Activated CD4-positive, alpha-beta T cell treated with anti-CD3 and anti-CD28 coated beads, Interleukin-2, amount 50 U/mL, for 48 hours (primary cell): ENCODE data around the gene CDH4.
"Not testable (repeated sequence)": the region's sequence is repeated elsewhere in the genome, so short reads cannot be mapped to it uniquely, and the experiment has no call there.

ENCODE experiments used
- DNase-seq, 2 experiments: peaks; one replicate each; pipeline ENCODE4 v3.0.0-alpha.2; 2020

The CDH4 gene

DNA sequence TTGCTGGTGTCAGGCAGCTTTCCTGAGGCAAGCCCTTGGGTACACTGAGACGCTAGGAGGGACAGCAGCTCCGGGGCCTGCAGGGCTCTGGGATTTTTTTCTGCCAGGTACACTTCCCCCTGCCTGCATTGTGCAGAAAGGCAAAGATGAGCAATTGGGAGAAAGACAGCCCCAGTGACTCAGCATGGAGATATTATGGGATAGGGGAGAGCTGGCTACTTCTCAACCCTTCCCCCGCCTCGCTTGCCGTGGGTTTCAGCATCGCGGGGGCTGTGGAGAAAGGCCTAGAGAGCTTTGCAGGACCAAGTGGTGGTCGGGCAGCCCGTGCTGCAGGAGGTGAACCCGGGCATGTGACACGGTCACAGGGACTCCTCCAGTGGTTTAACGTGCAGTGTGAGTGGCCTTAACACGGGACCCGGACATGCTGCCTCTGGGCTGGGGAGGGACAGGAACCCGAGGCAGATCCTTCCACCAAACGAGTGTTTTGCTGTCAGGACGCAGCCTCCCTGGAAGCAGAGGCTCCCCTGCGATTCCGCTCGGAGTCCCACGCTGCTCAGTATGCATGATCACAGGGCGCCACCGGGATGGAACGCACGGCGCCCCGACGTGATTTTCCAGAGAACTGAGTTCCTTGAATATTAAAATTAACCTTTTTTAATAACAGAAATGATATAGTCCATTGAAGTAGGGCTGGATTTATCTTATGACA, 139.9 kb downstream of the CDH4 start:
- no peak for DNase-seq

DNA sequence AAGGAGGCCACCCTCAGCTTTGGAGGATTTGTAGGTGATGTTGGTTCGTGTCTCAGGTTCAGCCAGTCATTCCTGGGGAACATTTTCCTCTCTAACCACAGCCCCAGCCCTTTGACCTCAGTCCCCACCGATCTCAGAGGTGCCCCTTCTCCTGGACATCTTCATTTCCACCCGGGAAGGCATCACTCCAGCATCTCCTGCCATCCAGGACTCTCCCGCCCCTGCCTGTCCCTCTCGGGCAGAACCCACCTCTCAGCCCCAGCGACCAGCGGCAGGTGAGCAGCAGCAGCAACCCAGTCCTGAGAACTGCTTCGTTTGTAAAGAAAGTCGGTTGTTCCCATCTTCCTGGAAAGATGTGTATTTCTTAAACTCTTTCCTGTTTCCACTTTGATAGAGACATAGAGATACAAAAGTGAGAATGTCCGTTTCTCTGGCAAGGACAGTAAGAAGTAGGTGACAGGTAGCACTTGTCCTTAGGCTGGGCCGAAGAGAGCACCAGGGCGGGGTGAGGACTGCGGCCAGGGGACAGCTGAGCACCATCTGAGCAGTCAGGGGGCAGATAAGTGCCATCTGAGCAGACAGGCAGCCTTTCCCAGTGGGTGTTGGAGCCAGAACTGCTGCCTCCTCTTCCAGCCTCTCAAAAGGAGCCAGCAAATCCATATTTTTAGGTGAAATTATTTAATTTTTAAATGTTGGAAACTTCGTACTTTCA, 142.2 kb downstream of the CDH4 start:
- DNase-seq = no peak

DNA sequence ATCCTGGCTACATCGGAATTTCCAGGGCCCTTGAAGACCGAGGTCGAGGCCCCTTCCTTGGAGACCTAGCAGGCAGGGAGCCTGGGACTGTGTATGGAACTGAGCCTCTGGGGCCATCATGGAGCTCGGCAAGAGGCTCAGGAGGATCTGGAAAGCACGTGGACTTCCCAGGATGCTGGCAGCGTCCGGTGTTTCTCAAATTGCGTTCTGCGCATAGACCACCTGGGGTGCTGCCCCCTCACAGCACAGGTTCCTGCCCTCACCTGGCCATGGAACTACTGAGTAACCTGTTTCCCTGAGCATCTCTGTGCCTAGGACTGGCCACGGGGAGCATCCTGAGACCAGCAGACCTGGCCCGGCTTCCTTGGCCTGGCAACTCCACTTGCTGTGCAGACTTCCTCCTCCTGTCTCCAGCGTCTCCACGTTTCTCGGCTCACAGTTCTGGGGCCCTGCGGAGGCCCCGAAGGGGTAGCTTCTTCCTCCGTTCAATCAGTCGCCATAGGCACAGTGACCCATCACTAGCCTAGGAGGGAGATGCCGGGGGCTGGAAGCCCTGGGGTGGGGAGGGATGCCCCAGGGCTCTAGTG, 144.3 kb downstream of the CDH4 start:
- no peak for DNase-seq

DNA sequence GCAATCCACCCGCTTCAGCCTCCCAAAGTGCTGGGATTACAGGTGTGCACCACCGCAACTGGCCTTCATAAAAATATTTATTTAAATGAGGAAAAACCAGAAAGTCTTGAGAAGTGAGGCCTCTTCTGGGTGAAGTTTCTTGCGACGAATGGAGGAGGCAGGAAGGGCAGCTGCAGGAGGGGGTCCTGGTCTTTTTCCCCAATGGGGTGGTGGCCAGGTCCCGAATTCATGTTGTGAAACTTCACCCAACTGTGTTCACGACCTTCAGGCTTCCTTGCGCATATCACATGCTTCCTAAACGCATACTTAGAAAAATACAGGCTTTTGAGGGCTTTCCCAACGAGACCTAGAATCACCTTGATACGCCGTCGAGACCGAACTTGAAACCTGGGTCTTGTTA, 145.1 kb downstream of the CDH4 start:
- no peak for DNase-seq

- no peak for DNase-seq
Observed at GRCh38 chr20:61397790-61398189, 145.7 kb downstream of the CDH4 start.

GRCh38 chr20:61399433-61399832, 147.4 kb downstream of the CDH4 start:
- no peak for DNase-seq

GRCh38 chr20:61400499-61400898, 148.4 kb downstream of the CDH4 start:
- no peak for DNase-seq

DNA sequence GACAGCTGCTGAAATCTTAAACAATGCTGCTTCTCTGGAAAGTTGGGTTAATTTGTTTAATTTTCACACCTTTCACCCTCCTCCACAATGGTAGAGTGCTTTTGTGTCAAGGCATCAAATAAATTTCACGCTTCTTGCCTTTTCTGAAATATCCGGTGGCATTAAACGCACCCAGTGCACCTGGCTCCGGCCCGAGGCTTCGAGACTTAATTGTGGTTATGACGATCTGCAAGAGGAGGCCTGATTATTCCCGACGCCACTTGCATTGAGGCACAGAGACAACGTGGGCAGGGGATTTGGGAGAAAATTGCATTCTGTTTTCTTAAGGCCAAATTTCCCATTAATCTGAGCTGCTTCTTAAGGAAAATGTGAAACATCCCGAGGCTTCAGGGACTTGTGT, 152.2 kb downstream of the CDH4 start:
- no peak for DNase-seq

DNA sequence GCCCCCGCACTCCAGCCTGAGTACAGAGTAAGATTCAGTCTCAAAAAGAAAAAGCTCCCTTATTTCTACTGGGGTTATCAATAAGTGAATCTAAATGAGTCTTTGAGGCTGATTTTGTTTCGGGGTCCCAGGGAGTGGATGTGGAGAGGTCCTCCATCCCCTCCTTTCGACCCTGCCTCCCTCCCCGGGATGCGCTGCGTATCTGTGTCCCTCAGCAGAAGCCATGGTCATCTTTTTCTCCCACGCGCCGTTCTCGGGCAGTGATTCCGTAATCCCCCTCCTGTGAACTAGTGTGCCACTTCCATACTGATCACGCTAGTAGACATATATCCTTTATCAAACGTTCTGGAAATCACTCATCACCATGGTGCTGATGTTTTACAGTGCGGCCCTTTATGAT, 152.9 kb downstream of the CDH4 start:
- no peak for DNase-seq

GRCh38 chr20:61406773-61407172, 154.7 kb downstream of the CDH4 start:
- not testable (repeated sequence) for DNase-seq

GRCh38 chr20:61407561-61407960, 155.5 kb downstream of the CDH4 start:
- DNase-seq = no peak

GRCh38 chr20:61408951-61409740, 157.1 kb downstream of the CDH4 start:
- DNase-seq = no peak

- DNase-seq = no peak
Observed at GRCh38 chr20:61411743-61412142, 159.7 kb downstream of the CDH4 start.

GRCh38 chr20:61413752-61414151, 161.7 kb downstream of the CDH4 start:
- DNase-seq = no peak

- no peak for DNase-seq
Observed at GRCh38 chr20:61414455-61414991, 162.5 kb downstream of the CDH4 start.

DNA sequence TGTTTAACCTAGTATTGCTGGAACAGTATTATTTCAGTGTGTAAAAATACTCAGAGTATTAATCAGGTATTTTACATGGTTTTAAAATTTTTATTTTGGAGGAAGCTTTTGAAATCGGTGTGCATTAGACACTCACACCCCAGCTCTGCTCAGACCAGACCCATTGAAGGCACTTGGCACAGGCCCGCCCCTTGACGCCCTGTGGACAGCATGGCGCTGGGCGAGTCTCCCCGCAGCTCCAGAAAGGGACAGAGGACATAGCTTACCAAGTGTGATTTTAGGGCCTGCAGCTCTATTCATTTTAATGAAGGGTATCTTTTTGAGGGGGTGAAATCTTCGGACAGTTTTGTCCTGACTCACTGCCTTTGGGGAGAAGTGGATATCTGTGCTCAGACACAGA, 164.5 kb downstream of the CDH4 start:
- no peak for DNase-seq

- no peak for DNase-seq
Observed at GRCh38 chr20:61417221-61417941, 165.3 kb downstream of the CDH4 start.

DNA sequence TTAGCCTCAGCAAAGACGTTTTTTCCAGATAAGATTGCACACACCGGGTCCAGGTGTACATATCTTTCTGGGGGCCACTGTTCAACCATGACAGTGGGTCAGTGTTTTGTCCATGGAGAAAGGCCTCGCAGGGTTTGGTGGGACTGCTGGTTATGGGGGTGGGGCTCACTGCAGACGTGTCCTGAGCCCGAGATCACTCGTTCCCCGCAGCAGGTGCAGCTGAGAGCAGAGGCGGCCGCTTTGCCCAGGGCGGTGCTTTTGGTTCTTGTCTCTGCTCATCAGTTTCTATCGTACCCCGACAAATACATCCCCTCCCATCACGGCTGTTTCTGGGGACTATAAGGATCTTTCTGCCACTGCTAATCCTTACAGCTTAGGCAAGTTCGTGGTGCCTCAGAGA, 166.9 kb downstream of the CDH4 start:
- no peak for DNase-seq

- DNase-seq = no peak
Observed at GRCh38 chr20:61419501-61419900, 167.4 kb downstream of the CDH4 start.

- DNase-seq = no peak
Observed at GRCh38 chr20:61420056-61420455, 168.0 kb downstream of the CDH4 start.

- DNase-seq = no peak
Observed at GRCh38 chr20:61420781-61421180, 168.7 kb downstream of the CDH4 start.

- DNase-seq = no peak
Observed at GRCh38 chr20:61422636-61423425, 170.8 kb downstream of the CDH4 start.
